HCT116 (cell line): ENCODE results near the gene SOCS1. TPM values are rescaled to one million over a fixed set of nuclear protein-coding genes. Genes with fewer than 3 reads are reported as not detected.
"Not testable (repeated sequence)": the region's sequence is repeated elsewhere in the genome, so short reads cannot be mapped to it uniquely, and the experiment has no call there.

Source experiments
- ATAC-seq: fragments of 200-7000 bp; cut with Tn5 transposase; 2 replicates; pipeline ENCODE4 v1.9.1; 2020; ENCODE audit warnings: mild to moderate bottlenecking, moderate library complexity
- BruUV-seq: library from RNA; stranded (reverse); fragments of 400-500 nt; replicated peaks from 2 replicates; lab custom pipeline; 2021; lab: Mats Ljungman, UMichigan
- CTCF ChIA-PET: fragments of 300-600 bp; sonication (Branson Sonifier 250); formaldehyde crosslinking; loops from one replicate; lab custom pipeline; 2021; ENCODE audit warnings: antibody characterized with exemption; lab: Charles Lee
- POLR2A ChIA-PET: fragments of 300-600, 350-600 bp; sonication (Branson Sonifier 250); formaldehyde crosslinking; loops from one replicate; lab custom pipeline; 2021; ENCODE audit warnings: antibody characterized with exemption; lab: Charles Lee
- RAD21 ChIA-PET, 2 experiments: fragments of 300-600 bp; sonication (Branson Sonifier 250); formaldehyde crosslinking; loops; one replicate each; lab custom pipeline; 2023; ENCODE audit warnings: low total read pairs in 2 of 2; ENCODE audit not compliant: uncharacterized antibody in 2 of 2, unreplicated experiment in 2 of 2, low non-redundant PET in 1 of 2; lab: Charles Lee
- DNase-seq: peaks from one replicate; pipeline ENCODE4 v3.0.0-alpha.2; 2010; ENCODE audit warnings: low read depth, low spot score
- H2AFZ ChIP-seq: fragments of 200-600 bp; shearing (Covaris generic), sonication (generic); 2 replicates; pipeline ENCODE4 v1.6.1; 2017; ENCODE audit warnings: low read depth, mixed run types, mixed read lengths, antibody characterized with exemption, low read length; ENCODE audit not compliant: poor library complexity, severe bottlenecking
- H3K27ac ChIP-seq: 2 replicates; pipeline ENCODE4 v1.5.1; 2012; ENCODE audit warnings: low read depth, low read length
- H3K27me3 ChIP-seq: fragments of 200-600 bp; sonication (generic); 2 replicates; pipeline ENCODE4 v1.6.1; 2016; ENCODE audit warnings: mixed run types, low read length, mixed read lengths; ENCODE audit not compliant: insufficient read depth
- H3K36me3 ChIP-seq, 2 experiments: fragments of 200-500 bp in 1 of 2; fragments of 200-600 bp in 1 of 2; sonication (Bioruptor generic) in 1 of 2; sonication (generic) in 1 of 2; 2 replicates each; pipeline versions ENCODE4 v1.5.1 to v1.6.1; 2014 to 2016; ENCODE audit warnings: low read length in 2 of 2, inconsistent platforms in 1 of 2, mixed read lengths in 1 of 2, mixed run types in 1 of 2; ENCODE audit not compliant: insufficient read depth in 2 of 2, control insufficient read depth in 1 of 2
- H3K4me1 ChIP-seq, 2 experiments: fragments of 200-600 bp in 1 of 2; sonication (generic) in 1 of 2; 2 replicates each; pipeline versions ENCODE4 v1.5.1 to v1.6.1; 2012 to 2017; ENCODE audit warnings: low read length in 2 of 2, inconsistent platforms in 1 of 2, mild to moderate bottlenecking in 1 of 2, mixed read lengths in 1 of 2, mixed run types in 1 of 2, moderate library complexity in 1 of 2; ENCODE audit not compliant: insufficient read depth in 2 of 2, control insufficient read depth in 1 of 2
- H3K4me2 ChIP-seq: fragments of 200-600 bp; sonication (generic); 2 replicates; pipeline ENCODE4 v1.6.1; 2017; ENCODE audit warnings: mixed run types, low read length, mixed read lengths
- H3K4me3 ChIP-seq, 2 experiments: fragments of 200-600 bp in 1 of 2; sonication (generic) in 1 of 2; replicated peaks in 1 of 2; 2 replicates each; pipeline ENCODE4 v1.5.1; 2011 to 2016; ENCODE audit warnings: low read length in 2 of 2, control low read depth in 1 of 2, low read depth in 1 of 2, mild to moderate bottlenecking in 1 of 2, mixed read lengths in 1 of 2, mixed run types in 1 of 2
- H3K79me2 ChIP-seq: fragments of 200-600 bp; sonication (generic); 2 replicates; pipeline ENCODE4 v1.6.1; 2017; ENCODE audit warnings: mild to moderate bottlenecking, mixed run types, low read length, moderate library complexity, mixed read lengths; ENCODE audit not compliant: insufficient read depth
- H3K9ac ChIP-seq: fragments of 200-600 bp; sonication (generic); 2 replicates; pipeline ENCODE4 v1.6.1; 2016; ENCODE audit warnings: low read length, mixed read lengths
- H3K9me2 ChIP-seq: fragments of 200-600 bp; sonication (generic), shearing (Covaris generic); 2 replicates; pipeline ENCODE4 v1.6.1; 2017; ENCODE audit warnings: mixed run types, mild to moderate bottlenecking, moderate library complexity; ENCODE audit not compliant: insufficient read depth
- H3K9me3 ChIP-seq, 2 experiments: fragments of 200-500 bp in 1 of 2; fragments of 200-600 bp in 1 of 2; sonication (Bioruptor generic) in 1 of 2; sonication (generic) in 1 of 2; 2 replicates each; pipeline ENCODE4 v1.6.1; 2014 to 2017; ENCODE audit warnings: low read length in 2 of 2, mixed read lengths in 2 of 2, inconsistent platforms in 1 of 2, low read depth in 1 of 2, mild to moderate bottlenecking in 1 of 2, mixed run types in 1 of 2, moderate library complexity in 1 of 2; ENCODE audit not compliant: control insufficient read depth in 1 of 2, insufficient read depth in 1 of 2
- H4K20me1 ChIP-seq: fragments of 200-600 bp; sonication (generic), shearing (Covaris generic); 2 replicates; pipeline ENCODE4 v1.6.1; 2017; ENCODE audit warnings: mixed run types, mild to moderate bottlenecking, moderate library complexity; ENCODE audit not compliant: insufficient read depth
- ATF3 ChIP-seq: IDR thresholded peaks from 2 replicates; pipeline ENCODE4 v1.6.1; 2012
- CTCF ChIP-seq, 3 experiments: fragments of 200-600 bp in 1 of 3; sonication (generic) in 1 of 3; IDR thresholded peaks in 2 of 3; conservative IDR thresholded peaks in 1 of 3; 2 replicates each; pipeline ENCODE4 v1.5.1; 2012 to 2017; ENCODE audit warnings: low read depth in 2 of 3, low read length in 2 of 3, antibody characterized with exemption in 1 of 3, borderline replicate concordance in 1 of 3, control low read depth in 1 of 3, mild to moderate bottlenecking in 1 of 3, mixed read lengths in 1 of 3, mixed run types in 1 of 3, moderate library complexity in 1 of 3; ENCODE audit not compliant: insufficient read depth in 1 of 3
- ELF1 ChIP-seq: IDR thresholded peaks from 2 replicates; pipeline ENCODE4 v1.6.1; 2012; ENCODE audit warnings: low read depth, borderline replicate concordance
- JUND ChIP-seq: IDR thresholded peaks from 2 replicates; pipeline ENCODE4 v1.6.1; 2012
- MAX ChIP-seq: IDR thresholded peaks from 2 replicates; pipeline ENCODE4 v1.6.1; 2012
- POLR2A ChIP-seq: IDR thresholded peaks from 2 replicates; pipeline ENCODE4 v1.7.0; 2011; ENCODE audit warnings: borderline replicate concordance; ENCODE audit not compliant: insufficient read depth, insufficient read length; ENCODE audit errors: extremely low read depth
- REST ChIP-seq: IDR thresholded peaks from 2 replicates; pipeline ENCODE4 v1.6.1; 2012; ENCODE audit warnings: low read depth
- TCF7L2 ChIP-seq: IDR thresholded peaks from 2 replicates; pipeline ENCODE4 v1.7.0; 2011; ENCODE audit warnings: borderline replicate concordance, inconsistent platforms; ENCODE audit not compliant: insufficient read depth, insufficient read length; ENCODE audit errors: extremely low read depth
- YY1 ChIP-seq: IDR thresholded peaks from 2 replicates; pipeline ENCODE4 v1.6.1; 2011; ENCODE audit warnings: low read length, low read depth, moderate library complexity, mild to moderate bottlenecking; ENCODE audit not compliant: insufficient replicate concordance; ENCODE audit errors: extremely low read depth
- intact Hi-C: fragments of 100-400 bp; cut with micrococcal nuclease; formaldehyde crosslinking; loops from 2 replicates; pipeline ENCODE4 v1.10.0; 2022
- total RNA-seq: library from RNA; stranded (reverse); gene quantifications from one replicate; pipeline ENCODE4 v1.2.1, GENCODE V29; 2021; ENCODE audit not compliant: unreplicated experiment

Gene SOCS1
- total RNA-seq, 1 experiment from 2014 or later = 4.9 TPM

- no peak overlapping the region for H2AFZ ChIP-seq
- BruUV-seq = no TSS peak
- no peak for TF ChIP-seq REST
- no peak for TF ChIP-seq MAX
- TF ChIP-seq JUND = no peak
- no peak for TF ChIP-seq ATF3
- no peak for TF ChIP-seq TCF7L2
- no peak for TF ChIP-seq POLR2A
- no peak for TF ChIP-seq CTCF (IDR thresholded peaks at IDR 0.05 in 2 of 3, conservative IDR thresholded peaks at IDR 0.05 in 1 of 3; ENCODE audit: borderline replicate concordance in 1 of 3, insufficient read depth in 1 of 3, low read depth in 2 of 3, low read length in 2 of 3)
- TF ChIP-seq ELF1 = no peak
- TF ChIP-seq YY1 = no peak
- no peak for ATAC-seq
- H3K27ac ChIP-seq = no peak overlapping the region
- no peaks in the 10 kb centered on the region for H3K27me3 ChIP-seq
- no peaks in the 10 kb centered on the region for H3K36me3 ChIP-seq
- ChIA-PET CTCF (interaction anchor here (1.7 kb wide), 1 partner anchor 57 kb away, joined by 3 read pairs; no protein-coding TSS in a partner anchor), POLR2A (interaction anchor here (1.4 kb wide), 1 partner anchor 44 kb away, joined by 4 read pairs; the partner anchor contains the start of gene SOCS1), RAD21 (no interaction called here)
- no peaks in the 10 kb centered on the region for H3K4me1 ChIP-seq
- no peaks in the 10 kb centered on the region for H3K9me3 ChIP-seq
- no peaks in the 10 kb centered on the region for H4K20me1 ChIP-seq
- no peak overlapping the region for H3K9ac ChIP-seq
- no peak overlapping the region for H3K4me2 ChIP-seq
- no peaks in the 10 kb centered on the region for H3K79me2 ChIP-seq
- no peak overlapping the region for H3K4me3 ChIP-seq
- DNase-seq = no peak
- H3K9me2 ChIP-seq = no peaks in the 10 kb centered on the region
- intact Hi-C loops = no loop called here
Measured at GRCh38 chr16:11299865-11300559, 44.0 kb upstream of the SOCS1 start.

GRCh38 chr16:11298950-11299547 lies 43.0 kb upstream of the SOCS1 start:
- H3K36me3 ChIP-seq, H3K27me3 ChIP-seq, H3K9ac ChIP-seq, H3K4me3 ChIP-seq, H3K9me3 ChIP-seq, H2AFZ ChIP-seq, DNase-seq, H3K9me2 ChIP-seq, POLR2A ChIA-PET, H3K4me2 ChIP-seq, RAD21 ChIA-PET, ATAC-seq, CTCF ChIA-PET, H3K4me1 ChIP-seq, BruUV-seq, H3K79me2 ChIP-seq, H4K20me1 ChIP-seq, intact Hi-C loops, H3K27ac ChIP-seq: not testable (repeated sequence)
